Hepatocyte (in vitro differentiated cells): ENCODE data around the gene CD44.

ENCODE experiments used
- EZH2 ChIP-seq: fragments of 200-600 bp; sonication (generic); IDR thresholded peaks from 2 replicates; pipeline ENCODE4 v1.6.1; 2016; ENCODE audit warnings: antibody characterized with exemption, mild to moderate bottlenecking, borderline replicate concordance
- EZH2phosphoT487 ChIP-seq: fragments of 200-600 bp; sonication (generic); IDR thresholded peaks from one replicate; pipeline ENCODE4 v1.6.1; 2018; ENCODE audit warnings: antibody characterized with exemption, mild to moderate bottlenecking, low read depth, moderate library complexity; ENCODE audit not compliant: unreplicated experiment, severe bottlenecking
- TF ChIP-seq, protein P1 (sequence below): fragments of 200-600 bp; sonication (generic); IDR thresholded peaks from 2 replicates; pipeline ENCODE4 v1.5.1; 2016; ENCODE audit warnings: antibody characterized with exemption, mild to moderate bottlenecking; ENCODE audit not compliant: poor library complexity

GRCh38 chr11:35178873-35179272, 39.9 kb downstream of the CD44 start:
- TF ChIP-seq, protein P1, sequence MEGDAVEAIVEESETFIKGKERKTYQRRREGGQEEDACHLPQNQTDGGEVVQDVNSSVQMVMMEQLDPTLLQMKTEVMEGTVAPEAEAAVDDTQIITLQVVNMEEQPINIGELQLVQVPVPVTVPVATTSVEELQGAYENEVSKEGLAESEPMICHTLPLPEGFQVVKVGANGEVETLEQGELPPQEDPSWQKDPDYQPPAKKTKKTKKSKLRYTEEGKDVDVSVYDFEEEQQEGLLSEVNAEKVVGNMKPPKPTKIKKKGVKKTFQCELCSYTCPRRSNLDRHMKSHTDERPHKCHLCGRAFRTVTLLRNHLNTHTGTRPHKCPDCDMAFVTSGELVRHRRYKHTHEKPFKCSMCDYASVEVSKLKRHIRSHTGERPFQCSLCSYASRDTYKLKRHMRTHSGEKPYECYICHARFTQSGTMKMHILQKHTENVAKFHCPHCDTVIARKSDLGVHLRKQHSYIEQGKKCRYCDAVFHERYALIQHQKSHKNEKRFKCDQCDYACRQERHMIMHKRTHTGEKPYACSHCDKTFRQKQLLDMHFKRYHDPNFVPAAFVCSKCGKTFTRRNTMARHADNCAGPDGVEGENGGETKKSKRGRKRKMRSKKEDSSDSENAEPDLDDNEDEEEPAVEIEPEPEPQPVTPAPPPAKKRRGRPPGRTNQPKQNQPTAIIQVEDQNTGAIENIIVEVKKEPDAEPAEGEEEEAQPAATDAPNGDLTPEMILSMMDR = no peak
- no peak for TF ChIP-seq EZH2
- TF ChIP-seq EZH2phosphoT487 = no peak
